IMR-90 (cell line): ENCODE results near the gene TRIM66. TPM values are rescaled to one million over a fixed set of nuclear protein-coding genes. Genes with fewer than 3 reads are reported as not detected.

Experiments
- ATAC-seq: fragments of 200-7000 bp; cut with Tn5 transposase; 2 replicates; pipeline ENCODE4 v1.9.1; 2020; ENCODE audit warnings: low read depth, mild to moderate bottlenecking, moderate library complexity
- BruUV-seq: library from RNA; stranded (reverse); fragments of 400-500 nt; replicated peaks from 2 replicates; lab custom pipeline; 2021; lab: Mats Ljungman, UMichigan
- CTCF ChIA-PET: fragments of 300-600 bp; formaldehyde crosslinking; extraction: SDS; loops from one replicate; lab custom pipeline; 2021; ENCODE audit warnings: antibody characterized with exemption; lab: Yijun Ruan, JAX
- POLR2A ChIA-PET: fragments of 300-600 bp; sonication (Branson Sonifier 250); formaldehyde crosslinking; loops from one replicate; lab custom pipeline; 2022; ENCODE audit warnings: antibody characterized with exemption; ENCODE audit not compliant: unreplicated experiment; lab: Charles Lee
- DNase-seq: peaks from one replicate; pipeline ENCODE4 v3.0.0; 2013
- H2AFZ ChIP-seq: replicated peaks from 2 replicates; pipeline ENCODE3; 2013; ENCODE audit warnings: low read length, mild to moderate bottlenecking; ENCODE audit not compliant: poor library complexity
- H2AK5ac ChIP-seq: 2 replicates; pipeline ENCODE4 v1.6.1; 2013; ENCODE audit warnings: low read depth, low read length, inconsistent platforms
- H2AK9ac ChIP-seq: replicated peaks from 2 replicates; pipeline ENCODE3; 2013; ENCODE audit warnings: mild to moderate bottlenecking, low read depth, low read length, moderate library complexity; ENCODE audit not compliant: poor library complexity
- H2BK120ac ChIP-seq: 2 replicates; pipeline ENCODE4 v1.6.1; 2013; ENCODE audit warnings: low read depth, low read length, inconsistent platforms
- H2BK15ac ChIP-seq: 3 replicates; pipeline ENCODE4 v1.6.1; 2013; ENCODE audit warnings: low read depth, low read length, inconsistent platforms
- H2BK20ac ChIP-seq: 2 replicates; pipeline ENCODE4 v1.6.1; 2013; ENCODE audit warnings: low read depth, mild to moderate bottlenecking, inconsistent platforms, low read length, moderate library complexity
- H2BK5ac ChIP-seq: 2 replicates; pipeline ENCODE4 v1.6.1; 2013; ENCODE audit warnings: mild to moderate bottlenecking, low read depth, low read length, inconsistent platforms; ENCODE audit not compliant: poor library complexity, severe bottlenecking
- H3K14ac ChIP-seq: replicated peaks from 2 replicates; pipeline ENCODE4 v1.6.1; 2013; ENCODE audit warnings: low read depth, low read length, inconsistent platforms
- H3K18ac ChIP-seq: 2 replicates; pipeline ENCODE4 v1.6.1; 2013; ENCODE audit warnings: low read depth, low read length, control low read depth
- H3K23ac ChIP-seq: 2 replicates; pipeline ENCODE4 v1.6.1; 2013; ENCODE audit warnings: low read depth, low read length, inconsistent platforms
- H3K27ac ChIP-seq: 2 replicates; pipeline ENCODE4 v1.5.1; 2013; ENCODE audit warnings: mild to moderate bottlenecking, control low read depth, low read length; ENCODE audit not compliant: insufficient read depth
- H3K27me3 ChIP-seq: 2 replicates; pipeline ENCODE4 v1.6.1; 2013; ENCODE audit warnings: low read length; ENCODE audit not compliant: control insufficient read depth, insufficient read depth
- H3K36me3 ChIP-seq: 2 replicates; pipeline ENCODE4 v1.6.1; 2013; ENCODE audit warnings: low read length, mixed read lengths; ENCODE audit not compliant: control insufficient read depth, insufficient read depth
- H3K4ac ChIP-seq: 2 replicates; pipeline ENCODE4 v1.6.1; 2013; ENCODE audit warnings: low read depth, low read length, inconsistent platforms
- H3K4me1 ChIP-seq: 2 replicates; pipeline ENCODE4 v1.6.1; 2013; ENCODE audit warnings: low read length, mixed read lengths; ENCODE audit not compliant: control insufficient read depth, insufficient read depth
- H3K4me2 ChIP-seq: 2 replicates; pipeline ENCODE4 v1.6.1; 2013; ENCODE audit warnings: low read depth, mild to moderate bottlenecking, control low read depth, low read length, moderate library complexity
- H3K4me3 ChIP-seq: 2 replicates; pipeline ENCODE4 v1.5.1; 2013; ENCODE audit warnings: low read depth, mild to moderate bottlenecking, control low read depth, low read length, moderate library complexity; ENCODE audit not compliant: insufficient read depth
- H3K56ac ChIP-seq: 2 replicates; pipeline ENCODE4 v1.6.1; 2013; ENCODE audit warnings: low read length, inconsistent platforms; ENCODE audit not compliant: insufficient read depth; ENCODE audit errors: extremely low read depth
- H3K79me1 ChIP-seq, 2 experiments: 2 replicates each; pipeline ENCODE4 v1.6.1; 2013; ENCODE audit warnings: low read length in 2 of 2, inconsistent platforms in 1 of 2, low read depth in 1 of 2
- H3K9ac ChIP-seq: 2 replicates; pipeline ENCODE4 v1.6.1; 2013; ENCODE audit warnings: low read depth, low read length, control low read depth
- H3K9me1 ChIP-seq: 2 replicates; pipeline ENCODE4 v1.6.1; 2013; ENCODE audit warnings: low read length, inconsistent platforms; ENCODE audit not compliant: insufficient read depth
- H3K9me3 ChIP-seq: 2 replicates; pipeline ENCODE4 v1.6.1; 2013; ENCODE audit warnings: low read length; ENCODE audit not compliant: control insufficient read depth, insufficient read depth
- H4K20me1 ChIP-seq: 2 replicates; pipeline ENCODE4 v1.6.1; 2013; ENCODE audit warnings: low read length, inconsistent platforms; ENCODE audit not compliant: insufficient read depth
- H4K5ac ChIP-seq: 2 replicates; pipeline ENCODE4 v1.6.1; 2013; ENCODE audit warnings: mild to moderate bottlenecking, low read depth, low read length, control low read depth
- H4K8ac ChIP-seq, 2 experiments: 2 replicates each; pipeline ENCODE4 v1.6.1; 2013; ENCODE audit warnings: low read depth in 2 of 2, low read length in 2 of 2, control low read depth in 1 of 2, inconsistent platforms in 1 of 2
- H4K91ac ChIP-seq: 2 replicates; pipeline ENCODE4 v1.6.1; 2013; ENCODE audit warnings: low read depth, low read length, inconsistent platforms; ENCODE audit not compliant: insufficient read depth
- BHLHE40 ChIP-seq: fragments of 150-350 bp; IDR thresholded peaks from 2 replicates; pipeline ENCODE4 v1.6.1; 2016; ENCODE audit warnings: mild to moderate bottlenecking, low read depth, low read length
- CEBPB ChIP-seq: IDR thresholded peaks from 2 replicates; pipeline ENCODE4 v1.6.1; 2012; ENCODE audit warnings: low read depth, low read length, improper control_type of control experiment
- CHD1 ChIP-seq: IDR thresholded peaks from 2 replicates; pipeline ENCODE4 v1.6.1; 2012; ENCODE audit warnings: low read depth, low read length, improper control_type of control experiment
- CTCF ChIP-seq: conservative IDR thresholded peaks from 2 replicates; pipeline ENCODE4 v1.5.1; 2012; ENCODE audit warnings: mild to moderate bottlenecking, low read depth, low read length, improper control_type of control experiment
- ELK1 ChIP-seq: fragments of 150-350 bp; IDR thresholded peaks from 2 replicates; pipeline ENCODE4 v1.6.1; 2016; ENCODE audit warnings: low read depth, mild to moderate bottlenecking, low read length, moderate library complexity, borderline replicate concordance
- FOS ChIP-seq: fragments of 150-350 bp; IDR thresholded peaks from 2 replicates; pipeline ENCODE4 v1.6.1; 2016; ENCODE audit warnings: low read depth, low read length
- MAFK ChIP-seq: IDR thresholded peaks from 2 replicates; pipeline ENCODE4 v1.6.1; 2012; ENCODE audit warnings: low read depth, low read length, improper control_type of control experiment
- MXI1 ChIP-seq: IDR thresholded peaks from 2 replicates; pipeline ENCODE4 v1.6.1; 2012; ENCODE audit warnings: low read depth, mild to moderate bottlenecking, low read length, moderate library complexity, borderline replicate concordance
- NFE2L2 ChIP-seq: fragments of 150-350 bp; IDR thresholded peaks from 2 replicates; pipeline ENCODE4 v1.6.1; 2016; ENCODE audit warnings: low read depth, mild to moderate bottlenecking, low read length
- POLR2A ChIP-seq: IDR thresholded peaks from 2 replicates; pipeline ENCODE4 v1.6.1; 2012; ENCODE audit warnings: mild to moderate bottlenecking, low read depth, low read length
- RAD21 ChIP-seq: IDR thresholded peaks from 2 replicates; pipeline ENCODE4 v1.6.1; 2012; ENCODE audit warnings: low read length, improper control_type of control experiment
- RCOR1 ChIP-seq: IDR thresholded peaks from 2 replicates; pipeline ENCODE4 v1.6.1; 2012; ENCODE audit warnings: mild to moderate bottlenecking, low read length, improper control_type of control experiment; ENCODE audit not compliant: insufficient replicate concordance
- RFX5 ChIP-seq: IDR thresholded peaks from 2 replicates; pipeline ENCODE4 v1.8.0; 2012; ENCODE audit warnings: low read depth, mild to moderate bottlenecking, low read length, moderate library complexity
- SMC3 ChIP-seq: fragments of 150-350 bp; IDR thresholded peaks from 2 replicates; pipeline ENCODE4 v1.6.1; 2016; ENCODE audit warnings: low read depth, mild to moderate bottlenecking, antibody characterized with exemption, low read length, moderate library complexity
- USF2 ChIP-seq: fragments of 150-350 bp; IDR thresholded peaks from 2 replicates; pipeline ENCODE4 v1.6.1; 2017; ENCODE audit warnings: mild to moderate bottlenecking, antibody characterized with exemption, low read length, low read depth
- WGBS, 2 experiments: methylation state at CpG; one replicate each; pipeline versions ENCODE4 v1.1.5 to v1.1.7; 2013; ENCODE audit warnings: missing lambda C conversion rate in 2 of 2; ENCODE audit not compliant: insufficient read length in 1 of 2; ENCODE audit errors: extremely low coverage in 2 of 2; 5-methylcytosine and 5-hydroxymethylcytosine counted together
- dilution Hi-C: fragments of 300-500 bp; cut with HindIII; formaldehyde crosslinking; loops from one replicate; pipeline ENCODE4 v1.14.3; 2018; ENCODE audit warnings: low sequenced_read_pairs; ENCODE audit not compliant: unreplicated experiment
- in situ Hi-C: fragments of 300-500 bp; cut with MboI; formaldehyde crosslinking; loops from 3 replicates; pipeline ENCODE4 v1.14.3; 2019; ENCODE audit warnings: low sequenced_read_pairs, inconsistent platforms, mixed read lengths
- intact Hi-C: fragments of 100-400 bp; cut with micrococcal nuclease; formaldehyde crosslinking; loops from 2 replicates; pipeline ENCODE4 v1.10.0; 2022
- polyA plus RNA-seq, 3 experiments: library from polyadenylated mRNA; depleted of rRNA; stranded (reverse); fragments of >200 nt; gene quantifications; 2 replicates each; pipeline ENCODE4 v1.2.3, GENCODE V29; 2012; ENCODE audit warnings: low replicate concordance in 1 of 3
- total RNA-seq: library from RNA; depleted of rRNA; stranded (reverse); fragments of >200 nt; gene quantifications from 2 replicates; pipeline ENCODE4 v1.2.3, GENCODE V29; 2012

Gene TRIM66
- total and polyA plus RNA-seq, 2 of the 4 experiments (the other 2 are of a cell fraction) = 4.4 to 5.0 TPM

- Histone ChIP-seq H3K56ac (no peak overlapping the region; the same call in 1 of the 2 replicates), H3K4ac (peak overlapping the region; percentile 46), H3K79me1 (peaks cover 30 to 93% of the 10 kb centered on the region in 2 experiments), H2BK20ac (peak overlapping the region; percentile 36; the same call in 1 of the 2 replicates), H2AK5ac (peak overlapping the region; percentile 65; the same call in 1 of the 2 replicates), H3K27me3 (no peaks in the 10 kb centered on the region), H2AFZ (no peak overlapping the region), H3K14ac (peak overlapping the region; percentile 95; the same call in 1 of the 2 replicates), H2BK120ac (0 out of 2 replicates have a peak overlapping the region, but pooled peaks have one; percentile 35), H3K4me2 (no peak overlapping the region), H2BK5ac (peak overlapping the region; percentile 69), H4K5ac (no peak overlapping the region), H2AK9ac (no peak overlapping the region), H3K9me3 (no peaks in the 10 kb centered on the region), H3K18ac (no peak overlapping the region), H3K4me3 (no peak overlapping the region), H3K9me1 (peaks cover 50% of the 10 kb centered on the region), H3K9ac (no peak overlapping the region), H3K23ac (peak overlapping the region; percentile 45; the same call in 1 of the 2 replicates), H4K91ac (peak overlapping the region; percentile 30), H2BK15ac (peak overlapping the region; percentile 93; the same call in 2 of the 3 replicates), H3K36me3 (peaks cover 25% of the 10 kb centered on the region), H4K8ac (peak overlapping the region; percentile 66 to 72; a peak in 3 of 4 replicates), H3K4me1 (peaks cover 37% of the 10 kb centered on the region), H4K20me1 (peaks cover 9% of the 10 kb centered on the region), H3K27ac (peak overlapping the region; percentile 72)
- POLR2A ChIA-PET = no interaction called here
- no TSS peak for BruUV-seq
- dilution Hi-C loops = no loop called here
- 80% methylated on average over 1 of the region's 3 CpGs; no CpG with 5 or more reads in 1 of the 2 experiments for WGBS, 2 experiments
- CTCF ChIA-PET = no interaction called here
- in situ Hi-C loops = no loop called here
- DNase-seq (no peak), ATAC-seq (no peak)
- intact Hi-C loops = no loop called here
- TF ChIP-seq USF2 (no peak), RAD21 (no peak), MAFK (no peak), SMC3 (no peak), RCOR1 (no peak), RFX5 (no peak), POLR2A (no peak), FOS (no peak), CHD1 (no peak), ELK1 (no peak), NFE2L2 (no peak), MXI1 (no peak), CEBPB (no peak), BHLHE40 (no peak), CTCF (no peak)
Measured at GRCh38 chr11:8731647-8732323, 49.3 kb upstream of the TRIM66 start.
